Heart right ventricle (tissue), 16 donors: ENCODE data around the gene EMILIN2. TPM values are rescaled to one million over a fixed set of nuclear protein-coding genes. Genes with fewer than 3 reads are reported as not detected.

ENCODE experiments used
- ATAC-seq, 8 donors: fragments of 200-7000 bp; cut with Tn5 transposase; one replicate each; pipeline ENCODE4 v1.9.1; 2020; ENCODE audit warnings: mild to moderate bottlenecking in 8 of 8, moderate library complexity in 8 of 8, moderate number of reproducible peaks in 1 of 8
- DNase-seq, 2 donors: peaks; one replicate each; pipeline ENCODE4 v3.0.0-alpha.2; 2020
- H3K27ac ChIP-seq, 10 donors: fragments of 200-600 bp; sonication (generic) in 2 of 10; one replicate each; pipeline versions ENCODE4 v1.5.0 to v1.8.0; 2020 to 2022; ENCODE audit warnings: mild to moderate bottlenecking in 3 of 10
- H3K27me3 ChIP-seq, 7 donors: fragments of 200-600 bp; one replicate each; pipeline ENCODE4 v1.8.0; 2021 to 2022; ENCODE audit warnings: mild to moderate bottlenecking in 2 of 7
- H3K36me3 ChIP-seq, 9 donors: fragments of 200-600 bp; sonication (generic) in 1 of 9; one replicate each; pipeline versions ENCODE4 v1.5.0 to v1.8.0; 2020 to 2022; ENCODE audit warnings: mild to moderate bottlenecking in 2 of 9
- H3K4me1 ChIP-seq, 9 donors: fragments of 200-600 bp; sonication (generic) in 1 of 9; one replicate each; pipeline versions ENCODE4 v1.5.0 to v1.8.0; 2020 to 2022; ENCODE audit warnings: mild to moderate bottlenecking in 4 of 9
- H3K4me3 ChIP-seq, 10 donors: fragments of 200-600 bp; sonication (generic) in 2 of 10; one replicate each; pipeline versions ENCODE4 v1.5.0 to v1.8.0; 2020 to 2022; ENCODE audit warnings: mild to moderate bottlenecking in 7 of 10, moderate library complexity in 2 of 10
- H3K9me3 ChIP-seq, 11 donors: fragments of 200-600 bp in 10 of 11; sonication (generic) in 2 of 11; one replicate each; pipeline versions ENCODE4 v1.5.0 to v1.8.0; 2013 to 2022; ENCODE audit warnings: mild to moderate bottlenecking in 2 of 11, control low read depth in 1 of 11, moderate library complexity in 1 of 11
- CTCF ChIP-seq, 9 donors: fragments of 200-600 bp; sonication (generic) in 2 of 9; IDR thresholded peaks; one replicate each; pipeline versions ENCODE4 v1.5.0 to v1.8.0; 2021 to 2022; ENCODE audit warnings: antibody characterized with exemption in 9 of 9, mild to moderate bottlenecking in 5 of 9, moderate library complexity in 1 of 9
- WGBS, 2 donors: extraction: QIAGEN DNeasy Blood & Tissue Kit; methylation state at CpG; one replicate each; pipeline ENCODE4 v1.1.7; 2013; ENCODE audit warnings: inconsistent platforms in 1 of 2; 5-methylcytosine and 5-hydroxymethylcytosine counted together
- intact Hi-C, 10 donors: fragments of 100-400 bp; cut with DNase I; formaldehyde crosslinking; loops; one replicate each; pipeline versions ENCODE4 v1.11.1 to v1.14.2; 2022
- polyA plus RNA-seq, 2 donors: library from polyadenylated mRNA; stranded (reverse); fragments of 200-250 nt; gene quantifications; one replicate each; pipeline ENCODE4 v1.2.3, GENCODE V29; 2013
- total RNA-seq, 10 donors: library from RNA; stranded (reverse); fragmentation: NEBNext Ultra II Directional in 3 of 10; extraction: Animal tissue kit (Norgen Biotek cat#: 25700) in 3 of 10; gene quantifications; one replicate each; pipeline versions ENCODE4 v1.2.1 to v1.2.4, GENCODE V29; 2021 to 2023
- donor health status: Arrhythmogenic right ventricular cardiomyopathy.
- donor health status: ischemic (EF 13 %, LVEDD 7.1; RV severe dilation, severe dysfunction).
- donor health status: healthy with polysubstance abuse.
- donor health status: DM: no; HTN: yes; CAD: no.
- donor health status: DM: no; HTN: no; CAD: no.
- donor health status: ischemic (EF 25% LVEDD 6.9; RV normal size, moderate dysfunction).
- donor health status: ischemic (EF 25% LVEDD 5.7; RV mildly dilated, moderate dysfunction).
- donor health status: healthy.
- donor health status: DM: yes; HTN: yes; CAD: no.
- donor health status: Ischemic cardiomyopathy.
- donor health status: ischemic (EF 35%, LVEDD 5.7; RV mildly dilated, moderate dysfunction).
- donor health status: nonischemic (EF 11% LVEDD 7.7; RV severe dilation, severe dysfunction).
- donor health status: DM: yes; HTN: yes; CAD: no.
- donor health status: PGD.
- donor health status: ischemic (EF 29% LVEDD 5.4; RV normal size, mild dysfunction).
- donor health status: nonischemic (EF 23%, LVEDD 6.1; RV moderate dilation, normal function).

EMILIN2 gene
- total and polyA plus RNA-seq, 12 donors, result 9.5 to 50.5 (median 19.6) TPM

DNA sequence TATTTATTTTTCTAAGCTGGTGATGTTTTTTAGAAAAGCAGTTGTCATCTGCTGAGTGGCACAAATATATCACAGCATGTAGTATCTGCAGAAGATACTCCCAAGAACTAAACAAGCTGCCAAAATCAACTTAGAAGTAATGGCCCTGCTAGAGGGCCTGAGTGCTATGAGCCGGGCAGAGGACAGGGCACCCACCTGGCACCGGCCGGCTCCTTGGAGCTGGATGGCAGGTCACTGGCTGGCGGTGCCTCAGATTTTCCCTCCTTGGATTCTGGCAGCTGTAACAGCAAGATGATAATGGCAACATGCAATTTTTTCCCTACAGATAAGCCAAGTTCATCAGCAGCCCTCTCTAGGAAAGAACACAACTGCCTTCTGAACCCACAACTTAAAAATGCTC, 79.7 kb downstream of the EMILIN2 start:
- peaks cover 0 to 100% (median 33%) of the 10 kb centered on the region in 9 donors for H3K36me3 ChIP-seq
- no peak for TF ChIP-seq CTCF (IDR thresholded peaks at IDR 0.05)
- no peak overlapping the region for H3K4me3 ChIP-seq
- no peak overlapping the region for H3K27ac ChIP-seq
- ATAC-seq (peak in 4 of 8 donors; percentile 29 to 58 (median 39)), DNase-seq (no peak)
- peaks cover 0 to 9% (median 0%) of the 10 kb centered on the region in 9 donors for H3K4me1 ChIP-seq
- intact Hi-C loops, result loop anchor here in 3 of 10 donors (5.0 to 10.0 kb wide), 2 partner anchors 198 to 311 kb away; no protein-coding TSS in a partner anchor
- no peaks in the 10 kb centered on the region for H3K27me3 ChIP-seq
- H3K9me3 ChIP-seq, result no peaks in the 10 kb centered on the region
- WGBS, 2 donors, result 71 to 80% methylated on average over 4 of the region's 4 CpGs

DNA sequence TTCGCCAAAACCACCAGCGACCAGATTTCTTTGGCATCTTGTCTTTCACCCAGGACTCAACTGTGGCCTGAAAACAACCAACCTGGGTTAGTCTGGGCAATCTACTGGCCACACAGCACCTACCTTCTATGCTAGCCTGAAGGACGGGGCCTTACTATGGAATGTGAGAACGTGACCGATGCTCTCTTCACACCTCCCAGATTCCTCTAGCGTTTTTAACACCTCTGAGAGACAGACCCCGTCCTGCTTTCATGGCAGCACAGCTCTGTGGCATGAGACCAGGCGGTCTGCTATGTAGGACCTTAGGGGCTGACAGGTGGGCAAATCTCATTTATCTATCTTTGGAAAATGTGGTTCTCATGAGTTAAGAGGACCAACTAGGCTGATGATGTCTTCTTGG, 80.9 kb downstream of the EMILIN2 start:
- intact Hi-C loops, result loop anchor here in 3 of 10 donors (5.0 to 10.0 kb wide), 2 partner anchors 197 to 310 kb away; no protein-coding TSS in a partner anchor
- H3K4me1 ChIP-seq, result peaks cover 0 to 9% (median 0%) of the 10 kb centered on the region in 9 donors
- H3K9me3 ChIP-seq, result no peaks in the 10 kb centered on the region
- DNase-seq (no peak), ATAC-seq (no peak)
- H3K27me3 ChIP-seq, result no peaks in the 10 kb centered on the region
- no peak overlapping the region for H3K4me3 ChIP-seq
- H3K36me3 ChIP-seq, result peaks cover 0 to 96% (median 25%) of the 10 kb centered on the region in 9 donors
- 80 to 89% methylated on average over 8 of the region's 8 CpGs for WGBS, 2 donors
- H3K27ac ChIP-seq, result no peak overlapping the region
- no peak for TF ChIP-seq CTCF (IDR thresholded peaks at IDR 0.05)

GRCh38 chr18:2932247-2933181, 85.7 kb downstream of the EMILIN2 start:
- no peak overlapping the region for H3K27ac ChIP-seq
- H3K4me3 ChIP-seq, result no peak overlapping the region
- intact Hi-C loops, result loop anchor here (1.0 to 10.0 kb wide), 17 partner anchors 50 to 315 kb away; partner anchors contain the start of gene MYL12A (in 6 of the 10)
- 51 to 54% methylated on average over 10 of the region's 10 CpGs for WGBS, 2 donors
- peak; percentile 60 to 87 (median 77) for TF ChIP-seq CTCF (IDR thresholded peaks at IDR 0.05)
- no peaks in the 10 kb centered on the region for H3K27me3 ChIP-seq
- H3K9me3 ChIP-seq, result no peaks in the 10 kb centered on the region
- ATAC-seq (peak in 5 of 8 donors; percentile 34 to 62 (median 56)), DNase-seq (peak in 1 of 2 donors; percentile 66)
- peaks cover 0 to 4% (median 0%) of the 10 kb centered on the region in 9 donors for H3K4me1 ChIP-seq
- H3K36me3 ChIP-seq, result peaks cover 0 to 96% (median 5%) of the 10 kb centered on the region in 9 donors

GRCh38 chr18:2933995-2934394, 87.2 kb downstream of the EMILIN2 start:
- Histone ChIP-seq H3K9me3 (no peaks in the 10 kb centered on the region), H3K4me1 (peaks cover 0 to 4% (median 0%) of the 10 kb centered on the region in 9 donors), H3K4me3 (no peak overlapping the region), H3K27me3 (no peaks in the 10 kb centered on the region), H3K36me3 (peaks cover 0 to 96% (median 8%) of the 10 kb centered on the region in 9 donors), H3K27ac (no peak overlapping the region)
- TF ChIP-seq CTCF (IDR thresholded peaks at IDR 0.05), result no peak
- intact Hi-C loops, result loop anchor here (2.0 to 10.0 kb wide), 15 partner anchors 48 to 313 kb away; partner anchors contain the start of gene MYL12A (in 7 of the 10)
- no peak for DNase-seq
- WGBS, 2 donors, result 82 to 97% methylated on average over 3 of the region's 3 CpGs
- no peak for ATAC-seq
